Measurements from ENCODE around the gene CRYBG3. TPM values are rescaled to one million over a fixed set of nuclear protein-coding genes. Genes with fewer than 3 reads are reported as not detected.

Gene CRYBG3
- total RNA-seq, 3 donors from 2014 or later (not counting 1 experiment from before 2014, with no cell fraction given): 1.1 to 2.4 (median 1.8) TPM

DNA sequence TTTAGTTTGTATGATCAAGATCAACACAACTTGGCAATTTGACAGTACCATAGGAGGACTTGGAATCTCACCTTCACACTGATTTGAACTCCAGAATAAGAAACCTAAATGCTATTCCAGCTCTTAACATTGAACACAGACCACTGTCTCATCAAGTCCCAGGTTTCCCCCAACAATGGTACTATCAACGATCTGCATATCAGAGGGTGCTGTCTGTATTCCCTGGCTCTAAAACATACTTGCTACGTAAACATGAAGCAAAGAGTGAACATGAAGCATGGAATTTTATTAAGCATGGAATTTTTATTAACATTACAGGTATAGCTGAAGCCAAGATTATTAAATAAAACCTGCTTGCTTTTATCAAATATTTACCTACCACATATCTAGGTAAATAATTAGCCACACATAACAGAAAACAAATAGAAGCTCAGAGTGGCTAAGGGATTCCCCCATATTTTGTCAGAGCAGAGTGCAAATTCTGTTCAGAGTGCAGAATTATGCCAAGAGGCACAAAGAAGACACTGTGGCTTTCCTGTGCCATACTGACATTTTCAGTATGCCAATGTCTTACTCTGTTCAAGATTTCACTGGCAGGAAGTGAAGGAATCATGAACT, 172.6 kb downstream of the CRYBG3 start:
- H3K27ac Mint-ChIP-seq: no peak overlapping the region
- DNase-seq (no peak), ATAC-seq (no peak)
- H3K4me3 ChIP-seq (ENCODE audit: low read length): no peak overlapping the region
- H3K27ac ChIP-seq (ENCODE audit: low read length): no peak overlapping the region
- WGBS (ENCODE audit: insufficient coverage): 100% methylated on average over 1 of the region's 2 CpGs
- no peaks in the 10 kb centered on the region for H3K36me3 Mint-ChIP-seq
- intact Hi-C loops (cut with micrococcal nuclease): no loop called here
- no peaks in the 10 kb centered on the region for H3K9me3 Mint-ChIP-seq
- no peaks in the 10 kb centered on the region for H3K27me3 ChIP-seq (ENCODE audit: control insufficient read depth, insufficient read depth, low read length)
- no peak overlapping the region for H3K4me3 Mint-ChIP-seq
- peaks cover 7 to 8% of the 10 kb centered on the region in 2 donors for H3K4me1 Mint-ChIP-seq
- no peaks in the 10 kb centered on the region for H3K36me3 ChIP-seq (ENCODE audit: control insufficient read depth, insufficient read depth, low read length)
- H3K4me1 ChIP-seq (ENCODE audit: control insufficient read depth, insufficient read depth, low read length): no peaks in the 10 kb centered on the region
- peaks cover 3 to 39% of the 10 kb centered on the region in 2 donors for H3K27me3 Mint-ChIP-seq (ENCODE audit: low read depth in 2 of 2)
- H3K9me3 ChIP-seq (ENCODE audit: control insufficient read depth, insufficient read depth, low read length): no peaks in the 10 kb centered on the region
- TF ChIP-seq, protein P1, sequence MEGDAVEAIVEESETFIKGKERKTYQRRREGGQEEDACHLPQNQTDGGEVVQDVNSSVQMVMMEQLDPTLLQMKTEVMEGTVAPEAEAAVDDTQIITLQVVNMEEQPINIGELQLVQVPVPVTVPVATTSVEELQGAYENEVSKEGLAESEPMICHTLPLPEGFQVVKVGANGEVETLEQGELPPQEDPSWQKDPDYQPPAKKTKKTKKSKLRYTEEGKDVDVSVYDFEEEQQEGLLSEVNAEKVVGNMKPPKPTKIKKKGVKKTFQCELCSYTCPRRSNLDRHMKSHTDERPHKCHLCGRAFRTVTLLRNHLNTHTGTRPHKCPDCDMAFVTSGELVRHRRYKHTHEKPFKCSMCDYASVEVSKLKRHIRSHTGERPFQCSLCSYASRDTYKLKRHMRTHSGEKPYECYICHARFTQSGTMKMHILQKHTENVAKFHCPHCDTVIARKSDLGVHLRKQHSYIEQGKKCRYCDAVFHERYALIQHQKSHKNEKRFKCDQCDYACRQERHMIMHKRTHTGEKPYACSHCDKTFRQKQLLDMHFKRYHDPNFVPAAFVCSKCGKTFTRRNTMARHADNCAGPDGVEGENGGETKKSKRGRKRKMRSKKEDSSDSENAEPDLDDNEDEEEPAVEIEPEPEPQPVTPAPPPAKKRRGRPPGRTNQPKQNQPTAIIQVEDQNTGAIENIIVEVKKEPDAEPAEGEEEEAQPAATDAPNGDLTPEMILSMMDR (IDR thresholded peaks at IDR 0.05): no peak

Other genes starting within 250 kb of the CRYBG3 start
- 1 to 10 TPM; 2.1 to 4.9 (median 2.3) TPM for gene ARL6, start 57.3 kb upstream of the CRYBG3 start, total RNA-seq
- 10 to 100 TPM in 2 of 3 donors, 1 to 10 TPM in 1; 8.7 to 16.2 (median 13.5) TPM for gene RIOX2, start 150.4 kb downstream of the CRYBG3 start, total RNA-seq
- not detected for gene GABRR3, start 213.3 kb downstream of the CRYBG3 start, total RNA-seq